Ascending aorta (tissue), 2 donors: ENCODE measurements around the gene PRR36. TPM values are rescaled to one million over a fixed set of nuclear protein-coding genes. Genes with fewer than 3 reads are reported as not detected.
A peak's percentile ranks its signal among the peaks of the same experiment; 100 is the strongest.

ENCODE experiments used
- DNase-seq, 2 donors: peaks; one replicate each; pipeline ENCODE4 v3.0.0-alpha.2; 2019; ENCODE audit warnings: low spot score in 2 of 2
- H3K27ac ChIP-seq, 2 donors: fragments of 200-600 bp; sonication (generic); one replicate each; pipeline ENCODE4 v1.5.1; 2016 to 2017; ENCODE audit warnings: mild to moderate bottlenecking in 1 of 2
- H3K27me3 ChIP-seq: fragments of 200-600 bp; sonication (generic); one replicate; pipeline ENCODE4 v1.5.1; 2017
- H3K36me3 ChIP-seq, 2 donors: fragments of 200-600 bp; sonication (generic); one replicate each; pipeline ENCODE4 v1.5.1; 2016
- H3K4me1 ChIP-seq, 2 donors: fragments of 200-600 bp; sonication (generic); one replicate each; pipeline ENCODE4 v1.5.1; 2016 to 2017; ENCODE audit warnings: mild to moderate bottlenecking in 1 of 2
- H3K4me3 ChIP-seq, 2 donors: fragments of 200-600 bp; sonication (generic); one replicate each; pipeline ENCODE4 v1.5.1; 2016 to 2017; ENCODE audit warnings: mild to moderate bottlenecking in 1 of 2
- H3K9me3 ChIP-seq, 2 donors: fragments of 200-600 bp; sonication (generic); one replicate each; pipeline ENCODE4 v1.5.1; 2016
- intact Hi-C: fragments of 100-400 bp; cut with DNase I; formaldehyde crosslinking; loops from one replicate; pipeline ENCODE4 v1.15.1; 2023
- total RNA-seq: library from RNA; depleted of rRNA; stranded (reverse); fragments of >200 nt; gene quantifications from one replicate; pipeline ENCODE4 v1.1.0, GENCODE V29; 2016
- TF ChIP-seq, protein P1 (sequence below), 3 experiments: fragments of 200-600 bp in 2 of 3; fragments of 450-650 bp in 1 of 3; sonication (generic) in 2 of 3; IDR thresholded peaks; one replicate each; pipeline ENCODE4 v1.5.1; 2016 to 2019; ENCODE audit warnings: antibody characterized with exemption in 3 of 3, mild to moderate bottlenecking in 1 of 3, moderate library complexity in 1 of 3

The PRR36 gene
- total RNA-seq, 1 donor from 2014 or later, result not detected

DNA sequence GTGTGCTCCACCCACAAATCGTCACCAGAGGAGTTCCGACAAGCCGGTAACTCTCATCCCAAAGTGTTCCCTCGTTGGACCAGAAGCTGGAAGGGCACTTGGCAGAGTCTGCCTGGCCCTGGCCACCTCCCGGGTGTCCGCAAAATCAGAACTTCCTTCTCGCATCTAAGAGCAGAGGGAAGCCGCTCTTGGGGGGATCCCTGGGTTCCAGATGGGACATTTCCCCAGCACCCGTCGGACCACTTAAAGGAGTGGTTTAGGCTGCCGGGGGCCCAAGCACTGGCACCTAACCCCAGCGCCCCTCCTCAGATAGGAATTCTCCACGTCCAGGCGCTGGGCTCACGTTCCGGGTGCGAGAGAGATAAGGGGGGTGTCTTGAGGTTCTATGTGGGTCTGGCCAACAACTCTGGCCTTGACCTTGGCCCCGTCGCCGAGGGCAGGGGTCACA lies 28.6 kb upstream of the PRR36 start:
- no peak for DNase-seq
- H3K4me3 ChIP-seq, result peak overlapping the region; percentile 62 to 97
- peak overlapping the region; percentile 68 for H3K27ac ChIP-seq
- TF ChIP-seq, protein P1, sequence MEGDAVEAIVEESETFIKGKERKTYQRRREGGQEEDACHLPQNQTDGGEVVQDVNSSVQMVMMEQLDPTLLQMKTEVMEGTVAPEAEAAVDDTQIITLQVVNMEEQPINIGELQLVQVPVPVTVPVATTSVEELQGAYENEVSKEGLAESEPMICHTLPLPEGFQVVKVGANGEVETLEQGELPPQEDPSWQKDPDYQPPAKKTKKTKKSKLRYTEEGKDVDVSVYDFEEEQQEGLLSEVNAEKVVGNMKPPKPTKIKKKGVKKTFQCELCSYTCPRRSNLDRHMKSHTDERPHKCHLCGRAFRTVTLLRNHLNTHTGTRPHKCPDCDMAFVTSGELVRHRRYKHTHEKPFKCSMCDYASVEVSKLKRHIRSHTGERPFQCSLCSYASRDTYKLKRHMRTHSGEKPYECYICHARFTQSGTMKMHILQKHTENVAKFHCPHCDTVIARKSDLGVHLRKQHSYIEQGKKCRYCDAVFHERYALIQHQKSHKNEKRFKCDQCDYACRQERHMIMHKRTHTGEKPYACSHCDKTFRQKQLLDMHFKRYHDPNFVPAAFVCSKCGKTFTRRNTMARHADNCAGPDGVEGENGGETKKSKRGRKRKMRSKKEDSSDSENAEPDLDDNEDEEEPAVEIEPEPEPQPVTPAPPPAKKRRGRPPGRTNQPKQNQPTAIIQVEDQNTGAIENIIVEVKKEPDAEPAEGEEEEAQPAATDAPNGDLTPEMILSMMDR (IDR thresholded peaks at IDR 0.05), result no peak
- no peaks in the 10 kb centered on the region for H3K9me3 ChIP-seq
- H3K27me3 ChIP-seq, result no peaks in the 10 kb centered on the region
- intact Hi-C loops, result loop anchor here (1.0 kb wide), 3 partner anchors 17 to 74 kb away; partner anchors contain the start of genes SNAPC2 and TIMM44
- H3K36me3 ChIP-seq, result peaks cover 8 to 11% of the 10 kb centered on the region in 2 donors
- peaks cover 5 to 22% of the 10 kb centered on the region in 2 donors for H3K4me1 ChIP-seq

DNA sequence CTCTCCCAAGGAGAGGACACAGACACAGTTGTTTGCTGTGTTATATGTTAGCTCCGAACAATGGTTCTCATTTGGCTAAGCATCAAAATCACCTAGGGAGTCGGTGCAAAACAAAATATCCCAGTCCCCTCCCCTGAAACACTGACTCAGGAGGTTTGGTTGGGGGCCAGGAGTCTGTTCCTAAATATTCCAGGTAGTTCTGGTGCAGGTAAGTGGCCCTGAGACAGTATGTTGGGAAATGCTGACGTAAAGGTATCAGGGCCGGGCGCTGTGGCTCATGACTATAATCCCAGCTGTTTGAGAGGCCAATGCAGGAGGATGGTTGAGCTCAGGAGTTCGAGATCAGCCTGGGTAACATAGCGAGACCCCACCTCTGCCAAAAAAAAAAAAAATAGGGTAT lies 27.1 kb upstream of the PRR36 start:
- peaks cover 5 to 20% of the 10 kb centered on the region in 2 donors for H3K4me1 ChIP-seq
- DNase-seq, result no peak
- H3K27ac ChIP-seq, result no peak overlapping the region
- peaks cover 8% of the 10 kb centered on the region in 2 donors for H3K36me3 ChIP-seq
- H3K27me3 ChIP-seq, result no peaks in the 10 kb centered on the region
- H3K9me3 ChIP-seq, result no peaks in the 10 kb centered on the region
- TF ChIP-seq, protein P1 (IDR thresholded peaks at IDR 0.05), result no peak
- intact Hi-C loops, result no loop called here
- H3K4me3 ChIP-seq, result no peak overlapping the region

DNA sequence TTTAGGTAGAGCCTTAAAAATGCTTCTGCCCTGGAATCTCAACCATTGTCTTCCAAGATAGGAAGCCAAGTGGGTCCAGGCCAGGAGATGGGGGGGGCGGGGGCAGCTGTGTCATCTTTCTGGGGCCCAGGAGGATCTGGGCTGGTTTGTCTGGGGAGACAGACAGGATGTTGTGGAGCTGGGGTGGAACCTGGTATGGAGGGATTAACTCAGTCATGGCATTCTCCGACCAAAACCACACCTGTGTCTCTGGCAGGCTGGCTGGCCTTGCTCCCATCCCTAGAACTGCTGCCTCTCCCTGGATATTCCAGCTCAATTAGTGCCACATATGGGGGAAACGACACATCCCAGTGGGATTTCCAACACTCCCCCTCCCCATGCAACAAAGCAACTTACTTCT lies 26.7 kb upstream of the PRR36 start:
- Histone ChIP-seq H3K36me3 (peaks cover 4 to 6% of the 10 kb centered on the region in 2 donors), H3K4me1 (peaks cover 5 to 20% of the 10 kb centered on the region in 2 donors), H3K27ac (no peak overlapping the region), H3K9me3 (no peaks in the 10 kb centered on the region), H3K4me3 (no peak overlapping the region), H3K27me3 (no peaks in the 10 kb centered on the region)
- DNase-seq, result no peak
- TF ChIP-seq, protein P1 (IDR thresholded peaks at IDR 0.05), result no peak
- intact Hi-C loops, result no loop called here

DNA sequence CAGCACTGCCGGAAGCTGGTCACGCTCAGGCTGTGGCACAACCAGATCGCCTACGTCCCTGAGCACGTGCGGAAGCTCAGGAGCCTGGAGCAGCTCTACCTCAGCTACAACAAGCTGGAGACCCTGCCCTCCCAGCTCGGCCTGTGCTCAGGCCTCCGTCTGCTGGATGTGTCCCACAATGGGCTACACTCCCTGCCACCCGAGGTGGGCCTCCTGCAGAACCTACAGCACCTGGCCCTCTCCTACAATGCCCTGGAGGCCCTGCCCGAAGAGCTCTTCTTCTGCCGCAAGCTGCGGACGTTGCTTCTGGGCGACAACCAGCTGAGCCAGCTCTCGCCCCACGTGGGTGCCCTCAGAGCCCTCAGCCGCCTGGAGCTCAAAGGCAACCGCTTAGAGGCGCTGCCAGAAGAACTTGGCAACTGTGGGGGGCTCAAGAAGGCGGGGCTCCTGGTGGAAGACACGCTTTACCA lies 26.2 kb upstream of the PRR36 start:
- intact Hi-C loops, result no loop called here
- no peak for DNase-seq
- H3K4me3 ChIP-seq, result no peak overlapping the region
- H3K4me1 ChIP-seq, result peaks cover 5 to 18% of the 10 kb centered on the region in 2 donors
- no peaks in the 10 kb centered on the region for H3K9me3 ChIP-seq
- no peak overlapping the region for H3K27ac ChIP-seq
- peaks cover 0 to under 1% of the 10 kb centered on the region in 2 donors for H3K36me3 ChIP-seq
- no peaks in the 10 kb centered on the region for H3K27me3 ChIP-seq
- TF ChIP-seq, protein P1 (IDR thresholded peaks at IDR 0.05), result no peak

DNA sequence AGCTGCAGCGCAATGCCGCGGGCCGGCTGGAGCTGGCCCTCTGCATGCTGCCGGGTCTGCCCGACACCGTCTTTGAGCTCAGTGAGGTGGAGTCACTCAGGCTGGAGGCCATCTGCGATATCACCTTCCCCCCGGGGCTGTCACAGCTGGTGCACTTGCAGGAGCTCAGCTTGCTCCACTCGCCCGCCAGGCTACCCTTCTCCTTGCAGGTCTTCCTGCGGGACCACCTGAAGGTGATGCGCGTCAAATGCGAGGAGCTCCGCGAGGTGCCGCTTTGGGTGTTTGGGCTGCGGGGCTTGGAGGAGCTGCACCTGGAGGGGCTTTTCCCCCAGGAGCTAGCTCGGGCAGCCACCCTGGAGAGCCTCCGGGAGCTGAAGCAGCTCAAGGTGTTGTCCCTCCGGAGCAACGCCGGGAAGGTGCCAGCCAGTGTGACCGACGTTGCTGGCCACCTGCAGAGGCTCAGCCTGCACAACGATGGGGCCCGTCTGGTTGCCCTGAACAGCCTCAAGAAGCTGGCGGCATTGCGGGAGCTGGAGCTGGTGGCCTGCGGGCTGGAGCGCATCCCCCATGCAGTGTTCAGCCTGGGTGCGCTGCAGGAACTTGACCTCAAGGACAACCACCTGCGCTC lies 25.7 kb upstream of the PRR36 start:
- intact Hi-C loops, result no loop called here
- Histone ChIP-seq H3K4me1 (peaks cover 4 to 12% of the 10 kb centered on the region in 2 donors), H3K4me3 (no peak overlapping the region), H3K27ac (no peak overlapping the region), H3K36me3 (no peaks in the 10 kb centered on the region), H3K27me3 (no peaks in the 10 kb centered on the region), H3K9me3 (no peaks in the 10 kb centered on the region)
- DNase-seq, result no peak
- TF ChIP-seq, protein P1 (IDR thresholded peaks at IDR 0.05), result no peak
